GM10266 (cell line): ENCODE measurements around the gene NUP153.

Experiments used
- DNase-seq: peaks from one replicate; pipeline ENCODE4 v3.0.0; 2012; ENCODE audit errors: extremely low spot score
- TF ChIP-seq, protein P1 (sequence below): IDR thresholded peaks from 2 replicates; pipeline ENCODE4 v1.5.1; 2012; ENCODE audit warnings: mild to moderate bottlenecking, low read depth; ENCODE audit not compliant: control insufficient read depth, insufficient read depth; ENCODE audit errors: missing control alignments

Gene NUP153

DNA sequence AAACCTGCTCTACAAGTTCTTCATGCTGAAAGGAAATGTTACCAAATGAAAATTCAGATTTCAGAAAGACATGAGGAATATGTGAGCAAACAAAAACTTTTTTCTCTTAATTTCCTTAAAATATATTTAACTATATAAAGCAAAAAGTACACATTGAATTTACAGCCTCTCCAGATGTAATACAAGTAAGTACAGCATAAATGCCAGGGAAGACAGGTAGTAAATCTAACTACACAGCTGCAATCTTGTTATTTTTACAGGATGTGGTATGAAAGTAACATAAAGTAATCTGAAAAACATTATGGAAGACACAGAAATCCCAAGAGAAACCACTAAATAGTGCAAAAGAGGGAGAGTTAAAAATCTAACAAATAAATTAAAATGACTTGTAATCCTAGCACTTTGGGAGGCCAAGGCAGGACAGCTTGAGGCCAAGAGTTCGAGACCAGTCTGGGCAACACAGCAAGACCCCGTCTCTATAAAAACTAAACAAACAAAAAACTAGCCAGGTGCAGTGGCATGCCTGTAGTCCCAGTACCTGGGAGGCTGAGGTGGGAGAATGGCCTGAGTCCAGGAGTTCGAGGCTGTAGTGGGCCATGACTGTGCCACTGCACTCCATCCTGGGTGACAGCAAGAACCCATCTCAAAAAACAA lies 55.9 kb downstream of the NUP153 start:
- no peak for DNase-seq

DNA sequence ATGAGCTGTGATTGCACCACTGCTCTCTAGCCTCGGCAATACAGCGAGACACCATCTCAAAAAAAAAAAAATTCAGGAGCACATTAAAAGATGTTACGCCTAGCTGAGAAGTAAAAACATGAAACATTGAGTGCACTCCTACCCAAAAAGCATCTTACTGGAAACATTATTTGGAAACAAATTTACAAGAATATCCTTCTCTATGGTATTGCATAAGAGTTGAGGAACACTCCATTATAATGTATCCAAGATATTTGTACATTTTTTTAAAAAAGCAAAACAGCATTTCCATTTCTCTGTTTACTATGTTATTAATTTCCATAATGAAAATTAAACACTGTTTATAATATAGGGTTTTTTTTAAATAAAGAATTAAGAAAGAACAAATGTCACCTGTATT lies 58.0 kb downstream of the NUP153 start:
- no peak for DNase-seq
- TF ChIP-seq, protein P1, sequence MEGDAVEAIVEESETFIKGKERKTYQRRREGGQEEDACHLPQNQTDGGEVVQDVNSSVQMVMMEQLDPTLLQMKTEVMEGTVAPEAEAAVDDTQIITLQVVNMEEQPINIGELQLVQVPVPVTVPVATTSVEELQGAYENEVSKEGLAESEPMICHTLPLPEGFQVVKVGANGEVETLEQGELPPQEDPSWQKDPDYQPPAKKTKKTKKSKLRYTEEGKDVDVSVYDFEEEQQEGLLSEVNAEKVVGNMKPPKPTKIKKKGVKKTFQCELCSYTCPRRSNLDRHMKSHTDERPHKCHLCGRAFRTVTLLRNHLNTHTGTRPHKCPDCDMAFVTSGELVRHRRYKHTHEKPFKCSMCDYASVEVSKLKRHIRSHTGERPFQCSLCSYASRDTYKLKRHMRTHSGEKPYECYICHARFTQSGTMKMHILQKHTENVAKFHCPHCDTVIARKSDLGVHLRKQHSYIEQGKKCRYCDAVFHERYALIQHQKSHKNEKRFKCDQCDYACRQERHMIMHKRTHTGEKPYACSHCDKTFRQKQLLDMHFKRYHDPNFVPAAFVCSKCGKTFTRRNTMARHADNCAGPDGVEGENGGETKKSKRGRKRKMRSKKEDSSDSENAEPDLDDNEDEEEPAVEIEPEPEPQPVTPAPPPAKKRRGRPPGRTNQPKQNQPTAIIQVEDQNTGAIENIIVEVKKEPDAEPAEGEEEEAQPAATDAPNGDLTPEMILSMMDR, result no peak

More for the DNA sequence above, 55.9 kb downstream of the NUP153 start:
- TF ChIP-seq, protein P1, result no peak

DNA sequence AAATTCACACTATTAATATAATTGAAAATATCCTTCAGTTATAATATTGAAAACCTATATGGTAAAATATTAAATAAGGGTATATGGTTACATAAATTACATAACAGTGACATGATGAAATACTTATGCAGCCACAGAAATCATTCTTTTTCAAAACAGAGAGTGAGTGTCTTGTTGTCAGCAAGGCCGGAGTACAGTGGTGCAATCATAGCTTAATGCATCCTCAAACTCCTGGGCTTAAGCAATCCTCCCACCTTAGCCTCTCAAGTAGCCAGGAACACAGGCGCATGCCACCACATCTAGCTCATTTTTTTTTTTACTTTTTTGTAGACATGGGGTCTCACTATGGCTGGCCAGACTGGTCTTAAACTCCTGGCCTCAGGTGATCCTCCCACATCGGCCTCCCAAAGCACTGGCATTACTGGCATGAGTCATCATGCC lies 66.2 kb downstream of the NUP153 start:
- no peak for DNase-seq

DNA sequence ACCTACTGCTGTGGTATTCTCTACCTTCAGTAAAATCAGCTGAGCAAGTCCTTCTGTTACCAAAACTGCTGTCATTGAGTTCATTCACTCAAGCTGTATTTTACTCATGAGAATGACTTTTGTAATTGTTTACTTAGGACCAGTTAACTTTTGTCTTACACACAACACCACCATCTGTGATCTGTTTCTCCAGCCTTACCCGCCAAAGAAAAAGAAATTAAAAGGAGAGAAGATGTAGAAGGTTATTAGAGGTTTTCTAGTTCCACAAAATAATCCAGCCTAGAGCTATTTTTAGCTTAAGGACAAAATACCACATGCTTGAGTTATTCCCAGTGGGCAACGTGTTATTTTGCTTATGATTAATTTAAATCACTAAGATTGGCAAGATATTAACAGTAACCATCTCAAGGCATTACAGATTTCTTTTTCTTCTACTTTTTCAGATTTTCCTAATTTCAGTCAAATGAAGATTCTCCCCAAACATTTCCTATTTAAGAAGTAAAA lies 68.5 kb downstream of the NUP153 start:
- no peak for DNase-seq
- TF ChIP-seq, protein P1, result no peak

More for the DNA sequence above, 66.2 kb downstream of the NUP153 start:
- TF ChIP-seq, protein P1, result no peak

DNA sequence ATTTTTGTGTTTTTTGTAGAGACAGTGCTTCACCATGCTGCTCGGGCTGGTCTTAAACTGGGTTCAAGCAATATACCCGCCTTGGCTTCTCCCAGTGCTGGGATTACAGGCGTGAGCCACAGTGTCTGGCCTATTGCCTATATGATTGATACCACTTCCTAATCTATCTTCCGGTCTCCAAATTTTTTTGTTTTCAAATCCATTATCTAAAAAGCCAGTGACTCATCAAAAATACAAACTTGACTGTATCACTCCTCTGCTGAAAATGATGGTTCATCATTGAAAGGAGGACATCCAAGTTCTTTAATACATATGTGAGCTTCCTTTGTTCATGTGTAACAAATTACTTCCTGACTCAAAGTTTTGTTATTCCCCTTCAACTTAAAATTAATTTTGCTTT lies 71.2 kb downstream of the NUP153 start:
- TF ChIP-seq, protein P1, result no peak
- no peak for DNase-seq

DNA sequence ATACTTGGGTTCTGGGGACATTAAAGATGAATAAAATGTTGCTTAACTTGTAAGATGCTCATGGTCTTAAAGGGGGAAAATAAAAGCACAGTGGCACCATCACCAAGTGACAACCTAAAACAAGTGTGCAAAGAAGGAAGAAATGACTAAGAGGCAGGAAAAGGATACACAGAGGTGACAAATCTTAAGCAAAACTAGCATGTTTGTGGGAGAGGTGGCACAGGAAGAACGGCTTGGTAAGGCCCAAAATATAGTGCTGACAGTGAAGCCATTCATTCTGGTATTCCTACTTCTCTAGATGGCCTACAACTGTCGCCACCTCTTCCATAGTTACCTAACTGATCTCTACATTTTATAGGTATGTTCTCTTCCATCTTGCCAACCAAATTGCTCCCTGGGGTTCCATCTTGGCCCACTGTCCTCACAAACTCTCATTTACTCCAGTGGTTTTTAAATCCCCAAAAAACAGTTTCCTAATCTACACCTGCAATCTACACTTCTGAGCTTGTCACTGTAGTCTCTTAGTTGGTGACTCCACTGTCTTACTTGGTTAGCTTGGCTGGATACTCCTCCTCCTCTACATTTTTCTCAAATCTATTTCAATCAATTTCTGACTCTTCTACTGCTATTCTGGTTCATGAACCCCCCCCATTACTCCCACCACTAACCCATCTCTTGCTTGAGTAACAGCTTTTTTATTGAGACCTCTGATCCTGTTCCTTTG lies 73.1 kb downstream of the NUP153 start:
- TF ChIP-seq, protein P1, result no peak
- DNase-seq, result no peak

DNA sequence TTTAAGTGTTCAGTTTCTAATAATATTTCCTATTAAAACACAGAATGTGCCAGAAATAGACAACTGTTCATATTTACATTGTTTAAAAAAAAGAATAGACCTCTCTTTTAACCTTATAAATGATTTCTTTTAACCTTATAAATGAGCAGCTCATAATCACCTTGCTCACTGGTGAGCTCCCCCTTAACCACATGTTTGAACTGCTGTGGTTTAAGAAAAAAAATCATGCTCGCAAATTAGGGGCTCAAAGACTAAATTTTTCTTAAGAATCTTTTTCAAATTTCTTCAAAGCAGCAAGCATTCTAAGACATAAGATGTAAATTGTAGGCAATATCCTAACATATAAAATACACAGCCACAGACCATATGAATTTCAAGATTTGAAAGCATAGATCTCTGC lies 73.8 kb downstream of the NUP153 start:
- DNase-seq, result no peak
- TF ChIP-seq, protein P1, result no peak
